Ascending aorta (tissue), 2 donors: ENCODE measurements around the gene AKAP9. TPM values are rescaled to one million over a fixed set of nuclear protein-coding genes. Genes with fewer than 3 reads are reported as not detected.

ENCODE experiments used
- DNase-seq, 2 donors: peaks; one replicate each; pipeline ENCODE4 v3.0.0-alpha.2; 2019; ENCODE audit warnings: low spot score in 2 of 2
- H3K27ac ChIP-seq, 2 donors: fragments of 200-600 bp; sonication (generic); one replicate each; pipeline ENCODE4 v1.5.1; 2016 to 2017; ENCODE audit warnings: mild to moderate bottlenecking in 1 of 2
- H3K27me3 ChIP-seq: fragments of 200-600 bp; sonication (generic); one replicate; pipeline ENCODE4 v1.5.1; 2017
- H3K36me3 ChIP-seq, 2 donors: fragments of 200-600 bp; sonication (generic); one replicate each; pipeline ENCODE4 v1.5.1; 2016
- H3K4me1 ChIP-seq, 2 donors: fragments of 200-600 bp; sonication (generic); one replicate each; pipeline ENCODE4 v1.5.1; 2016 to 2017; ENCODE audit warnings: mild to moderate bottlenecking in 1 of 2
- H3K4me3 ChIP-seq, 2 donors: fragments of 200-600 bp; sonication (generic); one replicate each; pipeline ENCODE4 v1.5.1; 2016 to 2017; ENCODE audit warnings: mild to moderate bottlenecking in 1 of 2
- H3K9me3 ChIP-seq, 2 donors: fragments of 200-600 bp; sonication (generic); one replicate each; pipeline ENCODE4 v1.5.1; 2016
- intact Hi-C: fragments of 100-400 bp; cut with DNase I; formaldehyde crosslinking; loops from one replicate; pipeline ENCODE4 v1.15.1; 2023
- total RNA-seq: library from RNA; depleted of rRNA; stranded (reverse); fragments of >200 nt; gene quantifications from one replicate; pipeline ENCODE4 v1.1.0, GENCODE V29; 2016
- TF ChIP-seq, protein P1 (sequence below), 3 experiments: fragments of 200-600 bp in 2 of 3; fragments of 450-650 bp in 1 of 3; sonication (generic) in 2 of 3; IDR thresholded peaks; one replicate each; pipeline ENCODE4 v1.5.1; 2016 to 2019; ENCODE audit warnings: antibody characterized with exemption in 3 of 3, mild to moderate bottlenecking in 1 of 3, moderate library complexity in 1 of 3

The AKAP9 gene
- total RNA-seq, 1 donor from 2014 or later = 14.4 TPM

GRCh38 chr7:91915401-91916050 is 25.1 kb upstream of the AKAP9 start:
- TF ChIP-seq, protein P1, sequence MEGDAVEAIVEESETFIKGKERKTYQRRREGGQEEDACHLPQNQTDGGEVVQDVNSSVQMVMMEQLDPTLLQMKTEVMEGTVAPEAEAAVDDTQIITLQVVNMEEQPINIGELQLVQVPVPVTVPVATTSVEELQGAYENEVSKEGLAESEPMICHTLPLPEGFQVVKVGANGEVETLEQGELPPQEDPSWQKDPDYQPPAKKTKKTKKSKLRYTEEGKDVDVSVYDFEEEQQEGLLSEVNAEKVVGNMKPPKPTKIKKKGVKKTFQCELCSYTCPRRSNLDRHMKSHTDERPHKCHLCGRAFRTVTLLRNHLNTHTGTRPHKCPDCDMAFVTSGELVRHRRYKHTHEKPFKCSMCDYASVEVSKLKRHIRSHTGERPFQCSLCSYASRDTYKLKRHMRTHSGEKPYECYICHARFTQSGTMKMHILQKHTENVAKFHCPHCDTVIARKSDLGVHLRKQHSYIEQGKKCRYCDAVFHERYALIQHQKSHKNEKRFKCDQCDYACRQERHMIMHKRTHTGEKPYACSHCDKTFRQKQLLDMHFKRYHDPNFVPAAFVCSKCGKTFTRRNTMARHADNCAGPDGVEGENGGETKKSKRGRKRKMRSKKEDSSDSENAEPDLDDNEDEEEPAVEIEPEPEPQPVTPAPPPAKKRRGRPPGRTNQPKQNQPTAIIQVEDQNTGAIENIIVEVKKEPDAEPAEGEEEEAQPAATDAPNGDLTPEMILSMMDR (IDR thresholded peaks at IDR 0.05) = no peak
- no peak for DNase-seq
- Histone ChIP-seq H3K36me3 (no peaks in the 10 kb centered on the region), H3K4me3 (no peak overlapping the region), H3K4me1 (no peaks in the 10 kb centered on the region), H3K9me3 (no peaks in the 10 kb centered on the region), H3K27ac (no peak overlapping the region), H3K27me3 (no peaks in the 10 kb centered on the region)
- intact Hi-C loops = no loop called here

DNA sequence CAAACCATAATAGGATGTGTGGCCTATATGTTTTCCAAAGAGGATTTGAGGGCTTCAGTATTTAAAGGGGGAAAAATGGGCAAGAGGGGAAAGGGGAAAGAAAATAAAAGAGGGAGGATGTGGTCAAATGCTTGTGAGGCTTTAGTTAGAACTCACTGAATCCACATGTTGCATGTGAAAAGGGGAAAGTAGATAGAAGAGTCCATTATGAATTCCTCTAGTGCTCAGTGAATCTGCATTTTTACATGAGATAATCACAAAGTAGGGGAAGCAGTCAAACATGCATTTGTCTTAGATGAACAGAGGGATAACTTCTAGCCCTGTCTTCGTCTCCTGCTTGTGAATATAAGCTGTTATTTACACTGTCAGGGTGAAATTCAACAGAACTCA is 24.6 kb upstream of the AKAP9 start:
- intact Hi-C loops = no loop called here
- Histone ChIP-seq H3K27me3 (no peaks in the 10 kb centered on the region), H3K36me3 (no peaks in the 10 kb centered on the region), H3K27ac (no peak overlapping the region), H3K4me3 (no peak overlapping the region), H3K4me1 (no peaks in the 10 kb centered on the region), H3K9me3 (no peaks in the 10 kb centered on the region)
- DNase-seq = no peak
- TF ChIP-seq, protein P1 (IDR thresholded peaks at IDR 0.05) = no peak

- no peak for DNase-seq
- intact Hi-C loops = no loop called here
- Histone ChIP-seq H3K4me3 (no peak overlapping the region), H3K27ac (no peak overlapping the region), H3K9me3 (no peaks in the 10 kb centered on the region), H3K27me3 (no peaks in the 10 kb centered on the region), H3K36me3 (no peaks in the 10 kb centered on the region), H3K4me1 (no peaks in the 10 kb centered on the region)
- TF ChIP-seq, protein P1 (IDR thresholded peaks at IDR 0.05) = no peak
These were observed 22.3 kb upstream of the AKAP9 start for GRCh38 chr7:91918356-91918755.

- DNase-seq = no peak
- no peak overlapping the region for H3K4me3 ChIP-seq
- intact Hi-C loops = no loop called here
- H3K27ac ChIP-seq = no peak overlapping the region
- H3K4me1 ChIP-seq = no peaks in the 10 kb centered on the region
- no peaks in the 10 kb centered on the region for H3K27me3 ChIP-seq
- H3K9me3 ChIP-seq = no peaks in the 10 kb centered on the region
- H3K36me3 ChIP-seq = no peaks in the 10 kb centered on the region
- TF ChIP-seq, protein P1 (IDR thresholded peaks at IDR 0.05) = no peak
These were observed 17.8 kb upstream of the AKAP9 start for GRCh38 chr7:91922857-91923256.

GRCh38 chr7:91927912-91928311 is 12.8 kb upstream of the AKAP9 start:
- Histone ChIP-seq H3K4me1 (no peaks in the 10 kb centered on the region), H3K27me3 (no peaks in the 10 kb centered on the region), H3K4me3 (no peak overlapping the region), H3K9me3 (no peaks in the 10 kb centered on the region), H3K36me3 (no peaks in the 10 kb centered on the region), H3K27ac (no peak overlapping the region)
- intact Hi-C loops = no loop called here
- DNase-seq = no peak
- TF ChIP-seq, protein P1 (IDR thresholded peaks at IDR 0.05) = no peak

GRCh38 chr7:91929463-91929862 is 11.2 kb upstream of the AKAP9 start:
- Histone ChIP-seq H3K27ac (no peak overlapping the region), H3K36me3 (no peaks in the 10 kb centered on the region), H3K9me3 (no peaks in the 10 kb centered on the region), H3K4me3 (no peak overlapping the region), H3K27me3 (no peaks in the 10 kb centered on the region), H3K4me1 (no peaks in the 10 kb centered on the region)
- no peak for DNase-seq
- TF ChIP-seq, protein P1 (IDR thresholded peaks at IDR 0.05) = no peak
- intact Hi-C loops = no loop called here
